ENCODE results near the gene NDUFV1.
"Not testable (repeated sequence)": the region's sequence is repeated elsewhere in the genome, so short reads cannot be mapped to it uniquely, and the experiment has no call there.

- TF ChIP-seq CTCF (IDR thresholded peaks at IDR 0.05 in 2 of 3, conservative IDR thresholded peaks at IDR 0.05 in 1 of 3; ENCODE audit: insufficient read depth in 2 of 3, low read depth in 1 of 3, low read length in 3 of 3); SMARCB1 (IDR thresholded peaks at IDR 0.05; ENCODE audit: insufficient read length, low read depth); NRF1 (conservative IDR thresholded peaks at IDR 0.05 in 1 of 2, IDR thresholded peaks at IDR 0.05 in 1 of 2); JUN (IDR thresholded peaks at IDR 0.05; ENCODE audit: borderline replicate concordance, low read depth, low read length); JUN (CRISPR knock-in tag; IDR thresholded peaks at IDR 0.05; ENCODE audit: borderline replicate concordance); ARHGAP35 (IDR thresholded peaks at IDR 0.05; ENCODE audit: partially characterized antibody); SIN3A (IDR thresholded peaks at IDR 0.05; ENCODE audit: borderline replicate concordance in 2 of 2, control insufficient read depth in 1 of 2, low read depth in 2 of 2, low read length in 2 of 2); DIDO1 (tag; IDR thresholded peaks at IDR 0.05; ENCODE audit: low read depth): not testable (repeated sequence)
These were observed 17.8 kb upstream of the NDUFV1 start for GRCh38 chr11:67588899-67589415.
